DMS 273 treated with DMSO at 0.1 percent for 48 hours (cell line): Measurements from ENCODE around the gene SLC22A7.

ENCODE experiments used
- DNase-seq: peaks from one replicate; lab custom pipeline; 2025; lab: John Stamatoyannopoulos, UW

SLC22A7 gene

GRCh38 chr6:43283514-43283901 is 14.6 kb upstream of the SLC22A7 start:
- no peak for DNase-seq

GRCh38 chr6:43283905-43284304 is 14.2 kb upstream of the SLC22A7 start:
- no peak for DNase-seq

GRCh38 chr6:43284991-43285781 is 12.9 kb upstream of the SLC22A7 start:
- DNase-seq: no peak

GRCh38 chr6:43285832-43286231 is 12.2 kb upstream of the SLC22A7 start:
- no peak for DNase-seq

- no peak for DNase-seq
Observed at GRCh38 chr6:43286456-43286979, 11.5 kb upstream of the SLC22A7 start.

GRCh38 chr6:43286980-43287716 is 10.9 kb upstream of the SLC22A7 start:
- no peak for DNase-seq

- DNase-seq: no peak
Observed at GRCh38 chr6:43287717-43288679, 10.1 kb upstream of the SLC22A7 start.

GRCh38 chr6:43290339-43290904 is 7.6 kb upstream of the SLC22A7 start:
- DNase-seq: no peak

GRCh38 chr6:43290905-43291355 is 7.1 kb upstream of the SLC22A7 start:
- no peak for DNase-seq

GRCh38 chr6:43291708-43292107 is 6.4 kb upstream of the SLC22A7 start:
- no peak for DNase-seq

GRCh38 chr6:43292341-43292740 is 5.7 kb upstream of the SLC22A7 start:
- no peak for DNase-seq

- no peak for DNase-seq
Observed at GRCh38 chr6:43292763-43293318, 5.2 kb upstream of the SLC22A7 start.

GRCh38 chr6:43293698-43294097 is 4.4 kb upstream of the SLC22A7 start:
- no peak for DNase-seq

- DNase-seq: no peak
Observed at GRCh38 chr6:43294536-43294935, 3.5 kb upstream of the SLC22A7 start.

- DNase-seq: no peak
Observed at GRCh38 chr6:43295456-43295855, 2.6 kb upstream of the SLC22A7 start.

- DNase-seq: no peak
Observed at GRCh38 chr6:43296780-43297497, 1.1 kb upstream of the SLC22A7 start.

- DNase-seq: no peak
Observed at GRCh38 chr6:43298565-43299337, 691 bp downstream of the SLC22A7 start.

- no peak for DNase-seq
Observed at GRCh38 chr6:43299338-43300293, 1.6 kb downstream of the SLC22A7 start.
